GM12891 (cell line): ENCODE measurements around the gene NDOR1.

Experiments
- POLR2A ChIP-seq: IDR thresholded peaks from 2 replicates; pipeline ENCODE4 v1.6.1; 2011; ENCODE audit warnings: low read depth, low read length, control low read depth
- POLR2AphosphoS5 ChIP-seq: IDR thresholded peaks from 2 replicates; pipeline ENCODE4 v1.6.1; 2011; ENCODE audit warnings: low read depth, low read length, control low read depth
- TAF1 ChIP-seq: IDR thresholded peaks from 2 replicates; pipeline ENCODE4 v1.6.1; 2011; ENCODE audit warnings: low read depth, low read length, control low read depth

DNA sequence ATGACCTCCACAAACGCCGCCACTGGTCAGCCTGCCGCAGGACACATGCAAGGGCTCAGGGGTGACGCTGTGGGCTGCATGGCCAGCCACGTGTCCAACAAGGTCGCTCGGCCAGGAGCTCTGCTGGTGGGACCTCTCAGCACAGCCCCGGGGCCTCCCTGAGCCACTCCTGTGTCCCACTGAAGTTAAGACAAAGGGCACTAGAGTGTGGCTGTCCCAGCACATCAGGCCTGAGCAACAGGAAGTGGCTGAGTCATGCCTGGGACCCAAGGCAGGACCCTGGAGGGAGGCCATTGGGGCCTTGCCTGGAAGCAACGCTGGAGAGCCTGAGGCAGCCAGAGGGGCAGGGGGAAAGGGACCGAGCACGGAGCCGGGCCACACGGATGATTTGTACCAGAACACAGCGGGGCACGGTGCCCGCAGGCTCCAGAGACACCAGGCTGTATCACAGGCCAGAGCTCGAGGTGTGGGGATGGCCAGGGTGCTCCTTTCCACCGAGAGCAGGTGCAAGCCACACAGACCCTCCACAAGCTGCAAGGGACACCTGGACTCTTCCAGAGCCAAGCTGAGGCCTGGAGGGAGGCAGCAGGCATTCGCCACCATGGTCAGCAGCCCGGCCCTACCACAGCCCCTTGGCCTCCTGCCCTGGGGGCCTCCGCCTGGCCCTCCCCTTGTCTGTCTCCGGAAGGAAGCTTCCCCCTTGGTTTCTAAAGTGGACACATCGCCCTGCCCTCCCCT lies 27.1 kb upstream of the NDOR1 start:
- TF ChIP-seq TAF1, result no peak
- TF ChIP-seq POLR2A, result no peak
- no peak for TF ChIP-seq POLR2AphosphoS5
